Ishikawa (cell line): Measurements from ENCODE around the gene SPRING1.

Experiments used
- CEBPB ChIP-seq: IDR thresholded peaks from 2 replicates; pipeline ENCODE4 v1.6.1; 2012
- EP300 ChIP-seq: IDR thresholded peaks from 2 replicates; pipeline ENCODE4 v1.6.1; 2012; ENCODE audit warnings: borderline replicate concordance
- FOXM1 ChIP-seq: IDR thresholded peaks from 2 replicates; pipeline ENCODE4 v1.6.1; 2012; ENCODE audit warnings: low read depth, borderline replicate concordance
- NFIC ChIP-seq: IDR thresholded peaks from 2 replicates; pipeline ENCODE4 v1.6.1; 2012
- RAD21 ChIP-seq: IDR thresholded peaks from 2 replicates; pipeline ENCODE4 v1.6.1; 2012; ENCODE audit warnings: low read depth
- TEAD4 ChIP-seq: IDR thresholded peaks from 2 replicates; pipeline ENCODE4 v1.6.1; 2012
- TF ChIP-seq, protein P1 (sequence below): IDR thresholded peaks from 2 replicates; pipeline ENCODE4 v1.6.1; 2012; ENCODE audit warnings: low read depth, mild to moderate bottlenecking
- TF ChIP-seq, protein P2 (sequence below): IDR thresholded peaks from 2 replicates; pipeline ENCODE4 v1.6.1; 2012

DNA sequence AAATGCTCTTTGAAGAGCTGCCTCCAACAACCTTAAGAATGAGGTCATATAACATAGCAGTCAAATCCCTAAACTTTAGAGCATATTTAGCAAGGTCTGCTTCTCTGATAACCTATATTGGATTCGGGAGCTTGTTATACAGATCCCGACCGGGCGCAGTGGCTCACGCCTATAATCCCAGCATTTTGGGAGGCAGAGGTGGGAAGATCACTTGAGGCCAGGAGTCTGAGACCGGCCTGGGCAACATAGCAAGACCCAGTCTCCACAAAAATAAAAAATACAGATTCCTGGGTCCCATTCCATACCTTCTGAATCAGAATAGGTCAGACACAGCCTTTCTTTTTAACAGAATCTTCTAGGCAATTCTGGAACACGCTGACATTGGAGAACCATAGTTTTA is 46.7 kb downstream of the SPRING1 start:
- TF ChIP-seq EP300 = no peak
- TF ChIP-seq CEBPB = no peak
- TF ChIP-seq RAD21 = no peak
- no peak for TF ChIP-seq FOXM1
- TF ChIP-seq, protein P1, sequence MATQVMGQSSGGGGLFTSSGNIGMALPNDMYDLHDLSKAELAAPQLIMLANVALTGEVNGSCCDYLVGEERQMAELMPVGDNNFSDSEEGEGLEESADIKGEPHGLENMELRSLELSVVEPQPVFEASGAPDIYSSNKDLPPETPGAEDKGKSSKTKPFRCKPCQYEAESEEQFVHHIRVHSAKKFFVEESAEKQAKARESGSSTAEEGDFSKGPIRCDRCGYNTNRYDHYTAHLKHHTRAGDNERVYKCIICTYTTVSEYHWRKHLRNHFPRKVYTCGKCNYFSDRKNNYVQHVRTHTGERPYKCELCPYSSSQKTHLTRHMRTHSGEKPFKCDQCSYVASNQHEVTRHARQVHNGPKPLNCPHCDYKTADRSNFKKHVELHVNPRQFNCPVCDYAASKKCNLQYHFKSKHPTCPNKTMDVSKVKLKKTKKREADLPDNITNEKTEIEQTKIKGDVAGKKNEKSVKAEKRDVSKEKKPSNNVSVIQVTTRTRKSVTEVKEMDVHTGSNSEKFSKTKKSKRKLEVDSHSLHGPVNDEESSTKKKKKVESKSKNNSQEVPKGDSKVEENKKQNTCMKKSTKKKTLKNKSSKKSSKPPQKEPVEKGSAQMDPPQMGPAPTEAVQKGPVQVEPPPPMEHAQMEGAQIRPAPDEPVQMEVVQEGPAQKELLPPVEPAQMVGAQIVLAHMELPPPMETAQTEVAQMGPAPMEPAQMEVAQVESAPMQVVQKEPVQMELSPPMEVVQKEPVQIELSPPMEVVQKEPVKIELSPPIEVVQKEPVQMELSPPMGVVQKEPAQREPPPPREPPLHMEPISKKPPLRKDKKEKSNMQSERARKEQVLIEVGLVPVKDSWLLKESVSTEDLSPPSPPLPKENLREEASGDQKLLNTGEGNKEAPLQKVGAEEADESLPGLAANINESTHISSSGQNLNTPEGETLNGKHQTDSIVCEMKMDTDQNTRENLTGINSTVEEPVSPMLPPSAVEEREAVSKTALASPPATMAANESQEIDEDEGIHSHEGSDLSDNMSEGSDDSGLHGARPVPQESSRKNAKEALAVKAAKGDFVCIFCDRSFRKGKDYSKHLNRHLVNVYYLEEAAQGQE = no peak
- TF ChIP-seq, protein P2, sequence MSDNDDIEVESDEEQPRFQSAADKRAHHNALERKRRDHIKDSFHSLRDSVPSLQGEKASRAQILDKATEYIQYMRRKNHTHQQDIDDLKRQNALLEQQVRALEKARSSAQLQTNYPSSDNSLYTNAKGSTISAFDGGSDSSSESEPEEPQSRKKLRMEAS = no peak
- TF ChIP-seq NFIC = no peak
- TF ChIP-seq TEAD4 = no peak
